HG02610 (cell line): ENCODE results near the gene BTBD8.
"Not testable (repeated sequence)": the region's sequence is repeated elsewhere in the genome, so short reads cannot be mapped to it uniquely, and the experiment has no call there.

Source experiments
- ATAC-seq: cut with Tn5 transposase; IDR thresholded peaks from one replicate; pipeline ENCODE4 v1.9.1; 2021; ENCODE audit warnings: mild to moderate bottlenecking, moderate library complexity; ENCODE audit not compliant: unreplicated experiment

The BTBD8 gene

GRCh38 chr1:92080128-92080985 lies at the start of gene BTBD8:
Gene BTBD8 (plus strand): TSS chr1:92080345. CDS start chr1:92080572, 227 bp downstream.
- ATAC-seq: peak; percentile 95

GRCh38 chr1:92030656-92031107 lies 49.5 kb upstream of the BTBD8 start:
- no peak for ATAC-seq

GRCh38 chr1:92031281-92032110 lies 48.6 kb upstream of the BTBD8 start:
- no peak for ATAC-seq

GRCh38 chr1:92037400-92037799 lies 42.7 kb upstream of the BTBD8 start:
- no peak for ATAC-seq

GRCh38 chr1:92038695-92039346 lies 41.3 kb upstream of the BTBD8 start:
- ATAC-seq: no peak

GRCh38 chr1:92040971-92041370 lies 39.2 kb upstream of the BTBD8 start:
- ATAC-seq: no peak

- no peak for ATAC-seq
Measured at GRCh38 chr1:92043621-92044020, 36.5 kb upstream of the BTBD8 start.

- ATAC-seq: no peak
Measured at GRCh38 chr1:92045766-92046495, 34.2 kb upstream of the BTBD8 start.

GRCh38 chr1:92051948-92052347 lies 28.2 kb upstream of the BTBD8 start:
- no peak for ATAC-seq

GRCh38 chr1:92065042-92065441 lies 15.1 kb upstream of the BTBD8 start:
- no peak for ATAC-seq

GRCh38 chr1:92066321-92066720 lies 13.8 kb upstream of the BTBD8 start:
- ATAC-seq: no peak

GRCh38 chr1:92070892-92071291 lies 9.3 kb upstream of the BTBD8 start:
- no peak for ATAC-seq

GRCh38 chr1:92074446-92074845 lies 5.7 kb upstream of the BTBD8 start:
- not testable (repeated sequence) for ATAC-seq

- no peak for ATAC-seq
Measured at GRCh38 chr1:92075311-92075710, 4.8 kb upstream of the BTBD8 start, which contains the start of gene SETSIP. Gene SETSIP (minus strand): TSS chr1:92075411. CDS start chr1:92075411, 0 bp downstream.

- no peak for ATAC-seq
Measured at GRCh38 chr1:92076363-92076762, 3.8 kb upstream of the BTBD8 start.

GRCh38 chr1:92078077-92078476 lies 2.1 kb upstream of the BTBD8 start:
- not testable (repeated sequence) for ATAC-seq

GRCh38 chr1:92079441-92079840 lies 704 bp upstream of the BTBD8 start:
- ATAC-seq: no peak

GRCh38 chr1:92081031-92081430 lies 886 bp downstream of the BTBD8 start:
- ATAC-seq: no peak

GRCh38 chr1:92084651-92085050 lies 4.5 kb downstream of the BTBD8 start:
- no peak for ATAC-seq

GRCh38 chr1:92085727-92086126 lies 5.6 kb downstream of the BTBD8 start:
- ATAC-seq: no peak
